22Rv1 (cell line): ENCODE measurements around the gene PINK1.

Experiments
- H3K27ac ChIP-seq: fragments of 450-650 bp; 2 replicates; pipeline ENCODE4 v1.5.1; 2017
- ZFX ChIP-seq: fragments of 450-650 bp; IDR thresholded peaks from 2 replicates; pipeline ENCODE4 v1.6.1; 2017; ENCODE audit warnings: antibody characterized with exemption, borderline replicate concordance
- TF ChIP-seq, protein P1 (sequence below): fragments of 450-650 bp; IDR thresholded peaks from 2 replicates; pipeline ENCODE4 v1.5.1; 2017; ENCODE audit warnings: mild to moderate bottlenecking

PINK1 gene

DNA sequence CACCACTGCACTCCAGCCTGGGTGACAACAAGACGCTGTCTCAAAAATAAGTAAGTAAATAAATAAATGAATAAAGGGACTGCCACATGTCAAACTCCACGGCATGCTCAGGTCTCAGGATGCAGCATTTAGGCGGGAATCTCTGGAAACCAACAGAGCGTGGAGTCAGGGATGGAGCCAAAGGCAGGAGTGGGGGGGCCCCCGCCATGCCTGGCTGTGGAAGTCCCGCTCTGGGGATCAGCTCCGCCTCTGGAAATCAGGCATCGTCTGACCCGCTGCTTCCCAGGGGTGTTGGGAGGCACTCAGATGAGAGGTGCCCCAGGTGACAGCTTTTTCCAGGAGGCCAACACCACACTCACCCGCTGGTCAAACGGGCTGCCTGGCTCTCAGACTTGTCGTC lies 64.3 kb downstream of the PINK1 start:
- no peak overlapping the region for H3K27ac ChIP-seq
- TF ChIP-seq, protein P1, sequence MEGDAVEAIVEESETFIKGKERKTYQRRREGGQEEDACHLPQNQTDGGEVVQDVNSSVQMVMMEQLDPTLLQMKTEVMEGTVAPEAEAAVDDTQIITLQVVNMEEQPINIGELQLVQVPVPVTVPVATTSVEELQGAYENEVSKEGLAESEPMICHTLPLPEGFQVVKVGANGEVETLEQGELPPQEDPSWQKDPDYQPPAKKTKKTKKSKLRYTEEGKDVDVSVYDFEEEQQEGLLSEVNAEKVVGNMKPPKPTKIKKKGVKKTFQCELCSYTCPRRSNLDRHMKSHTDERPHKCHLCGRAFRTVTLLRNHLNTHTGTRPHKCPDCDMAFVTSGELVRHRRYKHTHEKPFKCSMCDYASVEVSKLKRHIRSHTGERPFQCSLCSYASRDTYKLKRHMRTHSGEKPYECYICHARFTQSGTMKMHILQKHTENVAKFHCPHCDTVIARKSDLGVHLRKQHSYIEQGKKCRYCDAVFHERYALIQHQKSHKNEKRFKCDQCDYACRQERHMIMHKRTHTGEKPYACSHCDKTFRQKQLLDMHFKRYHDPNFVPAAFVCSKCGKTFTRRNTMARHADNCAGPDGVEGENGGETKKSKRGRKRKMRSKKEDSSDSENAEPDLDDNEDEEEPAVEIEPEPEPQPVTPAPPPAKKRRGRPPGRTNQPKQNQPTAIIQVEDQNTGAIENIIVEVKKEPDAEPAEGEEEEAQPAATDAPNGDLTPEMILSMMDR = no peak

DNA sequence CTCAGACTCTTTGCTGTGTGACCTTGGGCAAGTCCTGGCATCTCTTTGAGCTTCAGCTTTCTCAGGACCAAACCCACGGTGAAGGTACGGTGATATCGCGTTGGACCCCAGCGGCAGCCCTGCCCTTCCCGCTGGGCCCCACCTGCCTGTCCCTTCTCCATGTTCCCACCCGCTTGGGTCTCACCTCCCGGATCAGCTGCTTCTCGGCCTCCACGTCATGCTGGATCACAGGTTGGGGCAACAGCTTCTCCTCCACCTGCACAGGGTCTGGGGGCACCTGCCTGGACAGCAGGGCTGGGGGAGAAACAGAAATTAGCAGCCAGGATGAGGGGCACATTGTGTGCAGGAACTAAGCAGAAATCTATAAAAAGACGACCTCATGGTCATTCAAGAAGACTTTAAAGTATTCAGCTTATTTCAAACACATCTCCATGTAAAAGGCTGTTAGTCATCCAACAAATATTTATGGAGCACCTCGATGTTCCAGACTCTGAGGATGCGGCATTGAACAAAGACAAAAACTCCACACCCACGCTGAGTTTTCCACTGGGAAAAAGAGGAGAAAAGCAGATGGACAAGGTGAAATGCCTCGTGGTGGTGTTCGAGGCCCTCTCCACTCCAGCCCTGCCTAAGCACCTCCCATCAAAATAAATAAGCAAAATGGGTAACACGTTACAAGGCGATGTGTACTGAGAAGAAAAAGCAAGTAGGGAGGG lies 65.1 kb downstream of the PINK1 start:
- TF ChIP-seq, protein P1 = no peak
- no peak for TF ChIP-seq ZFX
- no peak overlapping the region for H3K27ac ChIP-seq

DNA sequence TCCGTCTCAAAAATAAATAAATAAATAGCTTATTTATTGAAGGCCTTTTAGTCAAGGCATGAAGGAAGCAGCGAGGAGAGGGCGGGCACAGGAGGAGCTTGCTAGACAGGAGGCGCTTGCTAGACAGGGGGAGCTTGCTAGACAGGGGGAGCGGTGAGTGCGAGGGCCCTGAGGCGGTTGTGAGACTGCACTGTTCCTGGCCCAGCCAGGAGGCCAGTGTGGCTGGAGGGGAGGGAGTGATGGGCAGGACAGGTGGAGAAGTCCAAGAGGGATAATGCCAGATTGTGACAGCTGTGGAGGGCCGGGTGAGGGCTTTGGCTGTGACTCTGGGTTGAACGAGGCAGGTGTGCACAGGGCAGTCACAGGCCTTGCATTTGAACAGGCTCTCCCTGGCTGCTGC lies 66.3 kb downstream of the PINK1 start:
- TF ChIP-seq ZFX = no peak
- TF ChIP-seq, protein P1 = no peak
- H3K27ac ChIP-seq = no peak overlapping the region

DNA sequence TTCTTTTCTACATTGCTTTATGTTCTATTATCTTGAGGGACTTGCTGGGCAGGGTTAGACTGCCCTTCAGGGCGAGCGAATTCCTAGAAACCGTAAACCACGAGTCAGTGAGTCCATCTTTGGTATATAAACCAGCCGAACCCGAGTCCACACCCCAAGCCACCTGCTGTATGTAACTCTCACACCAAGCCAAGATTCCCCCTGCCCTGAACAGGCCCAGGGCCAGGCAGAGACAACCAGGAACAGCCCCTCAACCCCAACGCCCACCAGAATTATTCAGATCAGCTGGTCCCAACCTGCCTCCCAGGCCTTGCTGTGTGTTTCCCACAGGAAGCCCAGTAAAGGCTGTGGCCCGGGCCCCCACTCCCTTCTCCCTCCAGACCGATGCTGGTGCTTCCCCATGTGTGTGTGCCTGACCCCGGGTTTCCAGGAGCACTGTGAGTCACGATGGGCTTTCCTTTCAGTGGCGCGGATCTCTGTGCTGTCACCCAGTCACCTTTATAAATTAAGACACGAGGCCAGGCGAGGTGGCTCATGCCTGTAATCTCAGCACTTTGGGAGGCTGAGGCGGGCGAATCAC lies 67.5 kb downstream of the PINK1 start:
- TF ChIP-seq ZFX = no peak
- TF ChIP-seq, protein P1 = no peak
- no peak overlapping the region for H3K27ac ChIP-seq
